Measurements from ENCODE around the gene LAMA2.

GRCh38 chr6:129544892-129545612 is 662.1 kb downstream of the LAMA2 start:
- no peak for TF ChIP-seq BHLHE40 (IDR thresholded peaks at IDR 0.05; ENCODE audit: borderline replicate concordance)
- TF ChIP-seq SUZ12 (IDR thresholded peaks at IDR 0.05), result no peak
- no peak for TF ChIP-seq TARDBP (IDR thresholded peaks at IDR 0.05)
- TF ChIP-seq PKNOX1 (IDR thresholded peaks at IDR 0.05), result no peak
- TF ChIP-seq ARNT (IDR thresholded peaks at IDR 0.05), result no peak
- no peak for TF ChIP-seq FOXK2 (IDR thresholded peaks at IDR 0.05)
- TF ChIP-seq HDGF (IDR thresholded peaks at IDR 0.05; ENCODE audit: borderline replicate concordance), result no peak
- no peak for TF ChIP-seq FOXA1 (IDR thresholded peaks at IDR 0.05)
- no peak for TF ChIP-seq L3MBTL2 (conservative IDR thresholded peaks at IDR 0.05)
- TF ChIP-seq ELF4 (IDR thresholded peaks at IDR 0.05), result no peak
- TF ChIP-seq SP1 (IDR thresholded peaks at IDR 0.05), result no peak
- TF ChIP-seq FOXM1 (IDR thresholded peaks at IDR 0.05; ENCODE audit: borderline replicate concordance), result no peak
- TF ChIP-seq CTBP1 (IDR thresholded peaks at IDR 0.05; ENCODE audit: borderline replicate concordance), result no peak
- no peak for TF ChIP-seq NFRKB (IDR thresholded peaks at IDR 0.05)
